ENCODE measurements around the gene PPT1. TPM values are rescaled to one million over a fixed set of nuclear protein-coding genes. Genes with fewer than 3 reads are reported as not detected.

The PPT1 gene
- total RNA-seq, 1 donor from 2014 or later = 67.3 TPM

- Mint-ChIP-seq H3K9me3 (ENCODE audit: low read depth) (no peaks in the 10 kb centered on the region), H3K27me3 (no peaks in the 10 kb centered on the region), H3K36me3 (ENCODE audit: insufficient read depth) (peaks cover 26% of the 10 kb centered on the region), H3K4me3 (ENCODE audit: low read depth) (no peak overlapping the region), H3K4me1 (ENCODE audit: low read depth) (no peaks in the 10 kb centered on the region), H3K27ac (no peak overlapping the region)
- TF ChIP-seq CTCF (IDR thresholded peaks at IDR 0.05; ENCODE audit: unreplicated experiment) = no peak
- DNase-seq (ENCODE audit: low spot score, unreplicated experiment) = no peak
These were observed 24.9 kb downstream of the PPT1 start for GRCh38 chr1:40072142-40072541.

- Mint-ChIP-seq H3K27me3 (no peaks in the 10 kb centered on the region), H3K4me1 (ENCODE audit: low read depth) (no peaks in the 10 kb centered on the region), H3K4me3 (ENCODE audit: low read depth) (no peak overlapping the region), H3K27ac (no peak overlapping the region), H3K36me3 (ENCODE audit: insufficient read depth) (peaks cover 38% of the 10 kb centered on the region), H3K9me3 (ENCODE audit: low read depth) (no peaks in the 10 kb centered on the region)
- no peak for DNase-seq (ENCODE audit: low spot score, unreplicated experiment)
- no peak for TF ChIP-seq CTCF (IDR thresholded peaks at IDR 0.05; ENCODE audit: unreplicated experiment)
These were observed 29.2 kb downstream of the PPT1 start for GRCh38 chr1:40067851-40068250.

DNA sequence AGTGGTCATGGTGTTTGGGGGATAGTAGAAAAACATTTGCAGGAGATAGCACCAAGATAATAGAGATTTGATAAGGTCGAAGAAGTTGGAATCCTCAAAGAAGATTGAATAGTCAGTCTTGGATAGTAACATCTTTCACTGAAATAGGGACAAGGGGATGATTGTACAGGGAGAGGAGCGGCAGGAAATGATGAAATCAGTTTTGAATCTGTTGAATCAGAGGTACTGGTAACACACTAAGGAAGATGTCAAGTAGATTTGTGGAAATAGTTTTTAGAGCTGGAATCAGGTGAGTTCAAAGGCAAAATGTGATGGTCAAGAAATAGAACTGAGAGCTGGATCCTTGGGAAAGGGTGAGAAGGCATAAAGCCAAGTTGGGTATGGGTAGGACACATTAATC is 30.0 kb downstream of the PPT1 start:
- DNase-seq (ENCODE audit: low spot score, unreplicated experiment) = no peak
- H3K9me3 Mint-ChIP-seq (ENCODE audit: low read depth) = no peaks in the 10 kb centered on the region
- H3K27ac Mint-ChIP-seq = no peak overlapping the region
- no peak for TF ChIP-seq CTCF (IDR thresholded peaks at IDR 0.05; ENCODE audit: unreplicated experiment)
- peaks cover 37% of the 10 kb centered on the region for H3K36me3 Mint-ChIP-seq (ENCODE audit: insufficient read depth)
- H3K27me3 Mint-ChIP-seq = no peaks in the 10 kb centered on the region
- no peak overlapping the region for H3K4me3 Mint-ChIP-seq (ENCODE audit: low read depth)
- H3K4me1 Mint-ChIP-seq (ENCODE audit: low read depth) = no peaks in the 10 kb centered on the region

DNA sequence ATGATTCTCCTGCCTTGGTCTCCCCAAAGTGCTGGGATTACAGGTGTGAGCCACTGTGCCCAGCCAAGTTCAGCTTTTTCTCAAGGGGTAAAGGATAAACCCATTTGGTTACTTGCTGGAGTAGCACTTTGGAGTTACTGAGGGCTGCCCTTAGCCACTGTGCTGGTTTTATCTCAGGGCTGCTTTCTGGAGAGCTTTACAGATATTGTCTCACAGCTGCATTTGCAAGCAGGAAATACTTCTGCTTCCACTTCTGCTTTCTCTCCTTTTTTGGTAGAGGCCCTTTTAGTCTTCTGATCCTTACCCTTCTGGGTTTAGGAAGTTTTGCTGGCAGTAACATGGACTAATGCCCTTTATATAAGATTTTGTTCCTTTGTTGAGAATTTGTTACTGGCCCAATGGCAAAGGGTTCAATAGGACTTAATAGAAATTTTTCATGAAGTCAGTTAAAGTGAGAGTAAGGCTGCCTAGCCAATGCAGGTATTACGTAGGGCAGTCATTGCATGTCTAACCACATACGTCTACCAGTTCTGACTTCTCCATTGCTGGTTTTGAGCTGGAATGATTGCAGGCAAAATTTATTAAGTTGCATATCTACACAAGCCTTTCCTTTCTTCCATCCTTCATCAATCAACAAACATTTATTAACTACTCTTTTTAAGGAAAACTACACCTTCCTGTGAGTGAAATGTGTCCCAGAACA is 32.1 kb downstream of the PPT1 start:
- Mint-ChIP-seq H3K27me3 (no peaks in the 10 kb centered on the region), H3K36me3 (ENCODE audit: insufficient read depth) (peaks cover 31% of the 10 kb centered on the region)
- TF ChIP-seq CTCF (IDR thresholded peaks at IDR 0.05; ENCODE audit: unreplicated experiment) = no peak

DNA sequence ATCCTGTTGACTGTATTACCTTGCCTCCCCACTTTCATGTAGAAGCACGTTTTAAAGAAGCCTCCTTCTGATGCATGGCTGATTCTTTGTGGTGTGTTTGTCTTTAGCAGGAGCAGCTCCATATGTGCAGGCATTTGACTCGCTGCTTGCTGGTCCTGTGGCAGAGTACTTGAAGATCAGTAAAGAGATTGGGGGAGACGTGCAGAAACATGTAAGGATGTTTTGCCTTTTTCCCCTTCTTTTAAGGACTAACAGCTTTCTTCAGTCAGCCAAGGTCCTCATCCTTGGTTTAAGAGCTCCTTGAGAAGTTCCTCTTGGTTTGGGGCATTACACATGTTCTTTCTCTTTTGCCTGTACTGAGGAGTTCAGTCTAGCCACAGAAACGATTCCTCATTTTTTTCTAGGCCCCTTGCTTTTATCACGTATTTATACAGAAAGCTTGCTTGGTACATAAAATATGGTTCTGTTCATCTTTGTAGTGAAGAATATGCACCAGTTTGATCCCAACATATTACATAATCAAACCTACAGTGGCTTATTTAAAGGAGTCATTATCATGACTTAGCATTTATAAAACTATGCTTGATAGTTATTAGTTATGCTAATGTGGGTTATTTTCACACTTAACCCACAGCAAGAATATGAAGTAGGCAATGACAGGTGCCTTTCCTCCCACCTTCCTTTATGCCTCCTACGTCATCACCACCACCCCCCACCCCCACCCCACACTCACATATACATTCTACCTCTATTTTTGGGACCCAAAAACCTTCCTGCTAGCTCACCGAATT is 36.9 kb downstream of the PPT1 start:
- no peak for TF ChIP-seq CTCF (IDR thresholded peaks at IDR 0.05; ENCODE audit: unreplicated experiment)
- H3K36me3 Mint-ChIP-seq (ENCODE audit: insufficient read depth) = peaks cover 13% of the 10 kb centered on the region
- H3K27me3 Mint-ChIP-seq = no peaks in the 10 kb centered on the region
- no peak overlapping the region for H3K4me3 Mint-ChIP-seq (ENCODE audit: low read depth)
- no peaks in the 10 kb centered on the region for H3K9me3 Mint-ChIP-seq (ENCODE audit: low read depth)
- peaks cover 25% of the 10 kb centered on the region for H3K4me1 Mint-ChIP-seq (ENCODE audit: low read depth)
- no peak for DNase-seq (ENCODE audit: low spot score, unreplicated experiment)
- H3K27ac Mint-ChIP-seq = no peak overlapping the region

More for the DNA sequence above, 32.1 kb downstream of the PPT1 start:
- Mint-ChIP-seq H3K4me1 (ENCODE audit: low read depth) (no peaks in the 10 kb centered on the region), H3K27ac (no peak overlapping the region), H3K9me3 (ENCODE audit: low read depth) (no peaks in the 10 kb centered on the region), H3K4me3 (ENCODE audit: low read depth) (no peak overlapping the region)
- no peak for DNase-seq (ENCODE audit: low spot score, unreplicated experiment)
